ENCODE results near the gene REXO2.

GRCh38 chr11:114438303-114438702 lies 964 bp upstream of the REXO2 start:
- no peak for TF ChIP-seq EZH2 (optimal IDR thresholded peaks at IDR 0.05; ENCODE audit: low read depth, low read length)
- TF ChIP-seq CTCF (IDR thresholded peaks at IDR 0.05; ENCODE audit: low read length): no peak

Measured in MM.1S (cell line).